Neural cell (in vitro differentiated cells): ENCODE measurements around the gene CST1. TPM values are rescaled to one million over a fixed set of nuclear protein-coding genes. Genes with fewer than 3 reads are reported as not detected.

Experiments
- H2AFZ ChIP-seq: fragments of 200-600, 300-800 bp; sonication (generic), shearing (Covaris generic); 2 replicates; pipeline ENCODE4 v1.6.0; 2014; ENCODE audit warnings: low read depth, mild to moderate bottlenecking, antibody characterized with exemption, low read length, moderate library complexity
- H3F3A ChIP-seq: fragments of 200-600 bp; shearing (Covaris generic); 2 replicates; pipeline ENCODE4 v1.6.1; 2016; ENCODE audit warnings: mild to moderate bottlenecking, moderate library complexity, mixed read lengths, antibody characterized with exemption, low read length; ENCODE audit not compliant: insufficient read depth, poor library complexity, severe bottlenecking
- H3K27ac ChIP-seq: fragments of 200-600, 300-800 bp; sonication (generic), shearing (Covaris generic); 2 replicates; pipeline ENCODE4 v1.5.1; 2014; ENCODE audit warnings: mild to moderate bottlenecking, low read length, moderate library complexity
- H3K27me3 ChIP-seq: fragments of 300-800, 200-600 bp; sonication (generic), shearing (Covaris generic); 2 replicates; pipeline ENCODE4 v1.6.0; 2014; ENCODE audit warnings: mild to moderate bottlenecking, low read depth, low read length, moderate library complexity; ENCODE audit not compliant: insufficient read depth
- H3K36me3 ChIP-seq: fragments of 300-800, 200-600 bp; sonication (generic), shearing (Covaris generic); 2 replicates; pipeline ENCODE4 v1.5.1; 2014; ENCODE audit warnings: mild to moderate bottlenecking, antibody characterized with exemption, low read length, moderate library complexity; ENCODE audit not compliant: insufficient read depth
- H3K4me2 ChIP-seq: fragments of 300-800, 200-600 bp; sonication (generic), shearing (Covaris generic); 2 replicates; pipeline ENCODE4 v1.6.0; 2014; ENCODE audit warnings: mild to moderate bottlenecking, low read length
- H3K4me3 ChIP-seq: fragments of 300-800, 200-600 bp; sonication (generic), shearing (Covaris generic); 2 replicates; pipeline ENCODE4 v1.5.1; 2014; ENCODE audit warnings: mild to moderate bottlenecking, low read length, moderate library complexity
- H3K79me2 ChIP-seq: fragments of 200-600 bp; shearing (Covaris generic); replicated peaks from 2 replicates; pipeline ENCODE4 v1.6.0; 2014; ENCODE audit warnings: mild to moderate bottlenecking, low read length, moderate library complexity; ENCODE audit not compliant: insufficient read depth
- H3K9ac ChIP-seq: fragments of 300-800, 200-600 bp; sonication (generic), shearing (Covaris generic); 2 replicates; pipeline ENCODE4 v1.6.1; 2016; ENCODE audit warnings: mild to moderate bottlenecking, low read length, mixed read lengths
- H3K9me2 ChIP-seq: fragments of 200-600 bp; shearing (Covaris generic); 2 replicates; pipeline ENCODE4 v1.6.1; 2016; ENCODE audit warnings: mild to moderate bottlenecking, low read length, mixed read lengths; ENCODE audit not compliant: insufficient read depth
- H3K9me3 ChIP-seq: fragments of 200-600, 300-800 bp; sonication (generic), shearing (Covaris generic); 2 replicates; pipeline ENCODE4 v1.6.1; 2016; ENCODE audit warnings: mild to moderate bottlenecking, mixed run types, low read length, moderate library complexity, mixed read lengths
- H4K20me1 ChIP-seq: fragments of 200-600 bp; shearing (Covaris generic); 2 replicates; pipeline ENCODE4 v1.6.1; 2016; ENCODE audit warnings: mild to moderate bottlenecking, mixed run types; ENCODE audit not compliant: insufficient read depth
- CTCF ChIP-seq: fragments of 450-650 bp; IDR thresholded peaks from 2 replicates; pipeline ENCODE4 v1.5.1; 2014; ENCODE audit warnings: antibody characterized with exemption, mild to moderate bottlenecking, moderate library complexity; ENCODE audit not compliant: poor library complexity, severe bottlenecking
- EP300 ChIP-seq: fragments of 450-650 bp; conservative IDR thresholded peaks from 2 replicates; pipeline ENCODE4 v1.6.1; 2014; ENCODE audit warnings: antibody characterized with exemption, mild to moderate bottlenecking, moderate library complexity; ENCODE audit not compliant: poor library complexity, severe bottlenecking
- EZH2 ChIP-seq: fragments of 200-600, 300-800 bp; shearing (Covaris generic), sonication (generic); IDR thresholded peaks from 2 replicates; pipeline ENCODE4 v1.6.1; 2014; ENCODE audit warnings: antibody characterized with exemption, low read length, borderline replicate concordance, mild to moderate bottlenecking; ENCODE audit not compliant: insufficient read depth, poor library complexity, severe bottlenecking
- MXI1 ChIP-seq: fragments of 450-650 bp; conservative IDR thresholded peaks from 2 replicates; pipeline ENCODE4 v1.6.1; 2014; ENCODE audit warnings: antibody characterized with exemption, mild to moderate bottlenecking; ENCODE audit not compliant: poor library complexity, severe bottlenecking
- POLR2AphosphoS5 ChIP-seq: IDR thresholded peaks from 2 replicates; pipeline ENCODE4 v1.6.1; 2012
- RAD21 ChIP-seq: fragments of 450-650 bp; conservative IDR thresholded peaks from 2 replicates; pipeline ENCODE4 v1.6.1; 2014; ENCODE audit warnings: antibody characterized with exemption, mild to moderate bottlenecking, moderate library complexity
- REST ChIP-seq: IDR thresholded peaks from 2 replicates; pipeline ENCODE4 v1.6.1; 2012; ENCODE audit warnings: borderline replicate concordance
- SMC3 ChIP-seq: fragments of 450-650 bp; conservative IDR thresholded peaks from 2 replicates; pipeline ENCODE4 v1.6.1; 2014; ENCODE audit warnings: antibody characterized with exemption, mild to moderate bottlenecking, moderate library complexity; ENCODE audit not compliant: poor library complexity
- TAF1 ChIP-seq: IDR thresholded peaks from 2 replicates; pipeline ENCODE4 v1.6.1; 2012; ENCODE audit warnings: low read depth
- polyA plus RNA-seq: library from polyadenylated mRNA; depleted of rRNA; stranded (reverse); fragments of >200 nt; gene quantifications from 2 replicates; pipeline ENCODE4 v1.2.3, GENCODE V29; 2014

Gene CST1
- polyA plus RNA-seq, 1 donor from 2014 or later: not detected

GRCh38 chr20:23752481-23753193 is 1.9 kb upstream of the CST1 start:
- Histone ChIP-seq H3K9me2 (no peaks in the 10 kb centered on the region), H3K9me3 (no peaks in the 10 kb centered on the region), H3K79me2 (no peaks in the 10 kb centered on the region), H3K27ac (no peak overlapping the region), H3K27me3 (no peaks in the 10 kb centered on the region), H3K4me3 (no peak overlapping the region), H2AFZ (no peak overlapping the region), H3K9ac (no peak overlapping the region), H4K20me1 (no peaks in the 10 kb centered on the region), H3K36me3 (no peaks in the 10 kb centered on the region), H3K4me2 (no peak overlapping the region), H3F3A (no peaks in the 10 kb centered on the region)
- no peak for TF ChIP-seq SMC3
- TF ChIP-seq MXI1: no peak
- TF ChIP-seq CTCF: no peak
- no peak for TF ChIP-seq POLR2AphosphoS5
- no peak for TF ChIP-seq EP300
- no peak for TF ChIP-seq EZH2
- no peak for TF ChIP-seq TAF1
- no peak for TF ChIP-seq REST
- TF ChIP-seq RAD21: no peak

- H3K79me2 ChIP-seq: no peaks in the 10 kb centered on the region
- H2AFZ ChIP-seq: no peak overlapping the region
- no peaks in the 10 kb centered on the region for H3K27me3 ChIP-seq
- H3K36me3 ChIP-seq: no peaks in the 10 kb centered on the region
- TF ChIP-seq POLR2AphosphoS5 (no peak), SMC3 (no peak), RAD21 (no peak), EP300 (no peak), EZH2 (no peak), TAF1 (no peak), MXI1 (no peak), CTCF (no peak), REST (no peak)
- no peak overlapping the region for H3K4me2 ChIP-seq
- H3K9ac ChIP-seq: no peak overlapping the region
- H3K9me3 ChIP-seq: no peaks in the 10 kb centered on the region
- H4K20me1 ChIP-seq: no peaks in the 10 kb centered on the region
- no peak overlapping the region for H3K4me3 ChIP-seq
- no peaks in the 10 kb centered on the region for H3F3A ChIP-seq
- H3K27ac ChIP-seq: no peak overlapping the region
- H3K9me2 ChIP-seq: no peaks in the 10 kb centered on the region
Observed at GRCh38 chr20:23752019-23752418, 1.3 kb upstream of the CST1 start.
